Vagina (tissue), 2 donors: ENCODE data around the gene CNTN5. TPM values are rescaled to one million over a fixed set of nuclear protein-coding genes. Genes with fewer than 3 reads are reported as not detected.

Experiments used
- DNase-seq, 2 donors: peaks; one replicate each; pipeline ENCODE4 v3.0.0-alpha.2; 2017; ENCODE audit errors: extremely low spot score in 2 of 2
- H3K27ac ChIP-seq: fragments of 200-600 bp; sonication (generic); one replicate; pipeline ENCODE4 v1.5.1; 2019
- H3K27me3 ChIP-seq: fragments of 200-600 bp; sonication (generic); one replicate; pipeline ENCODE4 v1.5.1; 2019
- H3K36me3 ChIP-seq, 2 donors: fragments of 200-600 bp; sonication (generic); one replicate each; pipeline ENCODE4 v1.5.1; 2017 to 2019
- H3K4me1 ChIP-seq: fragments of 200-600 bp; sonication (generic); one replicate; pipeline ENCODE4 v1.5.1; 2019
- H3K4me3 ChIP-seq, 2 donors: fragments of 200-600 bp; sonication (generic); 1 replicate in 1 of 2; 2 replicates in 1 of 2; pipeline ENCODE4 v1.5.1; 2016 to 2019
- H3K9me3 ChIP-seq: fragments of 200-600 bp; sonication (generic); one replicate; pipeline ENCODE4 v1.5.1; 2019
- POLR2A ChIP-seq, 2 donors: fragments of 450-650 bp; IDR thresholded peaks; one replicate each; pipeline ENCODE4 v1.6.1; 2017; ENCODE audit warnings: antibody characterized with exemption in 2 of 2, mild to moderate bottlenecking in 2 of 2, moderate library complexity in 2 of 2
- POLR2AphosphoS5 ChIP-seq, 2 donors: sonication (generic); formaldehyde crosslinking; IDR thresholded peaks; one replicate each; pipeline ENCODE4 v1.9.0; 2017; ENCODE audit warnings: antibody characterized with exemption in 2 of 2, mild to moderate bottlenecking in 2 of 2, low read depth in 1 of 2; ENCODE audit not compliant: insufficient read depth in 1 of 2
- intact Hi-C: fragments of 100-400 bp; cut with DNase I; formaldehyde crosslinking; loops from one replicate; pipeline ENCODE4 v1.15.1; 2023
- total RNA-seq: library from RNA; depleted of rRNA; stranded (reverse); fragments of >200 nt; gene quantifications from one replicate; pipeline ENCODE4 v1.2.3, GENCODE V29; 2016
- TF ChIP-seq, protein P1 (sequence below), 3 experiments: fragments of 450-650 bp in 2 of 3; fragments of 200-600 bp in 1 of 3; sonication (generic) in 1 of 3; IDR thresholded peaks; one replicate each; pipeline ENCODE4 v1.5.1; 2017 to 2019; ENCODE audit warnings: antibody characterized with exemption in 3 of 3, mild to moderate bottlenecking in 2 of 3, moderate library complexity in 2 of 3

Gene CNTN5
- total RNA-seq, 1 donor from 2014 or later, result 0.25 TPM

- intact Hi-C loops, result no loop called here
- H3K4me3 ChIP-seq, result no peak overlapping the region
- no peak for TF ChIP-seq POLR2A (IDR thresholded peaks at IDR 0.05)
- no peak for TF ChIP-seq POLR2AphosphoS5 (IDR thresholded peaks at IDR 0.05; ENCODE audit: insufficient read depth in 1 of 2, low read depth in 1 of 2)
- TF ChIP-seq, protein P1, sequence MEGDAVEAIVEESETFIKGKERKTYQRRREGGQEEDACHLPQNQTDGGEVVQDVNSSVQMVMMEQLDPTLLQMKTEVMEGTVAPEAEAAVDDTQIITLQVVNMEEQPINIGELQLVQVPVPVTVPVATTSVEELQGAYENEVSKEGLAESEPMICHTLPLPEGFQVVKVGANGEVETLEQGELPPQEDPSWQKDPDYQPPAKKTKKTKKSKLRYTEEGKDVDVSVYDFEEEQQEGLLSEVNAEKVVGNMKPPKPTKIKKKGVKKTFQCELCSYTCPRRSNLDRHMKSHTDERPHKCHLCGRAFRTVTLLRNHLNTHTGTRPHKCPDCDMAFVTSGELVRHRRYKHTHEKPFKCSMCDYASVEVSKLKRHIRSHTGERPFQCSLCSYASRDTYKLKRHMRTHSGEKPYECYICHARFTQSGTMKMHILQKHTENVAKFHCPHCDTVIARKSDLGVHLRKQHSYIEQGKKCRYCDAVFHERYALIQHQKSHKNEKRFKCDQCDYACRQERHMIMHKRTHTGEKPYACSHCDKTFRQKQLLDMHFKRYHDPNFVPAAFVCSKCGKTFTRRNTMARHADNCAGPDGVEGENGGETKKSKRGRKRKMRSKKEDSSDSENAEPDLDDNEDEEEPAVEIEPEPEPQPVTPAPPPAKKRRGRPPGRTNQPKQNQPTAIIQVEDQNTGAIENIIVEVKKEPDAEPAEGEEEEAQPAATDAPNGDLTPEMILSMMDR (IDR thresholded peaks at IDR 0.05), result no peak
- no peaks in the 10 kb centered on the region for H3K9me3 ChIP-seq
- H3K4me1 ChIP-seq, result no peaks in the 10 kb centered on the region
- no peaks in the 10 kb centered on the region for H3K36me3 ChIP-seq
- no peak for DNase-seq
- H3K27me3 ChIP-seq, result no peaks in the 10 kb centered on the region
- H3K27ac ChIP-seq, result no peak overlapping the region
Measured at GRCh38 chr11:100068116-100068515, 1047.4 kb downstream of the CNTN5 start.

GRCh38 chr11:100072131-100072530 is 1051.4 kb downstream of the CNTN5 start:
- DNase-seq, result no peak
- intact Hi-C loops, result no loop called here
- H3K4me1 ChIP-seq, result no peaks in the 10 kb centered on the region
- no peaks in the 10 kb centered on the region for H3K9me3 ChIP-seq
- no peak overlapping the region for H3K27ac ChIP-seq
- no peak overlapping the region for H3K4me3 ChIP-seq
- H3K27me3 ChIP-seq, result no peaks in the 10 kb centered on the region
- TF ChIP-seq POLR2A (IDR thresholded peaks at IDR 0.05) (no peak), POLR2AphosphoS5 (IDR thresholded peaks at IDR 0.05; ENCODE audit: insufficient read depth in 1 of 2, low read depth in 1 of 2) (no peak)
- TF ChIP-seq, protein P1 (IDR thresholded peaks at IDR 0.05), result no peak
- H3K36me3 ChIP-seq, result no peaks in the 10 kb centered on the region

DNA sequence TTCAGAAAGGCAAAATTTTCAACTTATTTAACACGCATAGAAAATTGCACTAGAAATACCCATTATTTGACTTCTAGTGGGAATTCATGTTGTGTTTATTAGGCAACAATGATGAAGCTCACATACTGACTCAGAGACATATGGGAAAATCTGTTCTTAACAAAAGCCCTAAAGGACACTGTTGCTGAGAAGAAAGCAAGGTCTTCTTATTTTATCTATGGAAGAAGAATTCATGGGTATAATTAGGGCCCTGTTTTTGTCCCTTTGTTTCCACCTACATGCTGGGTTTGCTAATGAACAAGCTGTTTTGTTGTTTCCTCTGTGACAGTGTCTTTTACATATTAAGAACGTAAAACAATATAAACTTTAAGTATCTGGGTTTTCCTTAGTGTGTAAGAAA is 1059.6 kb downstream of the CNTN5 start:
- H3K27ac ChIP-seq, result no peak overlapping the region
- H3K36me3 ChIP-seq, result no peaks in the 10 kb centered on the region
- no peaks in the 10 kb centered on the region for H3K27me3 ChIP-seq
- intact Hi-C loops, result no loop called here
- TF ChIP-seq, protein P1 (IDR thresholded peaks at IDR 0.05), result no peak
- no peak for TF ChIP-seq POLR2A (IDR thresholded peaks at IDR 0.05)
- no peak for TF ChIP-seq POLR2AphosphoS5 (IDR thresholded peaks at IDR 0.05; ENCODE audit: insufficient read depth in 1 of 2, low read depth in 1 of 2)
- H3K4me1 ChIP-seq, result no peaks in the 10 kb centered on the region
- H3K4me3 ChIP-seq, result no peak overlapping the region
- no peaks in the 10 kb centered on the region for H3K9me3 ChIP-seq
- DNase-seq, result no peak

- no peaks in the 10 kb centered on the region for H3K4me1 ChIP-seq
- TF ChIP-seq POLR2AphosphoS5 (IDR thresholded peaks at IDR 0.05; ENCODE audit: insufficient read depth in 1 of 2, low read depth in 1 of 2) (no peak), POLR2A (IDR thresholded peaks at IDR 0.05) (no peak)
- TF ChIP-seq, protein P1 (IDR thresholded peaks at IDR 0.05), result no peak
- H3K36me3 ChIP-seq, result no peaks in the 10 kb centered on the region
- H3K4me3 ChIP-seq, result no peak overlapping the region
- no peaks in the 10 kb centered on the region for H3K9me3 ChIP-seq
- DNase-seq, result no peak
- no peaks in the 10 kb centered on the region for H3K27me3 ChIP-seq
- H3K27ac ChIP-seq, result no peak overlapping the region
- intact Hi-C loops, result no loop called here
Measured at GRCh38 chr11:100080821-100081220, 1060.1 kb downstream of the CNTN5 start.

GRCh38 chr11:100093698-100094097 is 1072.9 kb downstream of the CNTN5 start:
- Histone ChIP-seq H3K4me1 (no peaks in the 10 kb centered on the region), H3K27me3 (no peaks in the 10 kb centered on the region), H3K27ac (no peak overlapping the region), H3K36me3 (no peaks in the 10 kb centered on the region), H3K4me3 (no peak overlapping the region), H3K9me3 (no peaks in the 10 kb centered on the region)
- TF ChIP-seq POLR2AphosphoS5 (IDR thresholded peaks at IDR 0.05; ENCODE audit: insufficient read depth in 1 of 2, low read depth in 1 of 2), result no peak
- no peak for TF ChIP-seq POLR2A (IDR thresholded peaks at IDR 0.05)
- TF ChIP-seq, protein P1 (IDR thresholded peaks at IDR 0.05), result no peak
- intact Hi-C loops, result no loop called here
- DNase-seq, result no peak
